Endothelial cell of umbilical vein (primary cell): ENCODE measurements around the gene RBM47.

Experiments used
- CTCF ChIP-seq, 2 donors: IDR thresholded peaks; 1 replicate in 1 of 2; 2 replicates in 1 of 2; pipeline ENCODE4 v1.5.1; 2011; ENCODE audit warnings: low read length in 2 of 2, mild to moderate bottlenecking in 2 of 2, moderate library complexity in 2 of 2, control low read depth in 1 of 2, inconsistent platforms in 1 of 2, low read depth in 1 of 2; ENCODE audit not compliant: insufficient read depth in 1 of 2; ENCODE audit errors: extremely low read depth in 1 of 2
- EZH2 ChIP-seq: IDR thresholded peaks from 2 replicates; pipeline ENCODE4 v1.6.1; 2012; ENCODE audit warnings: borderline replicate concordance, low read depth, mild to moderate bottlenecking, moderate library complexity, low read length, inconsistent platforms; ENCODE audit not compliant: severe bottlenecking
- GATA2 ChIP-seq: IDR thresholded peaks from 2 replicates; pipeline ENCODE4 v1.7.0; 2011; ENCODE audit warnings: low read depth, mild to moderate bottlenecking, moderate library complexity, mixed read lengths, low read length; ENCODE audit not compliant: insufficient read length, insufficient read depth
- JUN ChIP-seq: IDR thresholded peaks from 2 replicates; pipeline ENCODE4 v1.6.1; 2011; ENCODE audit warnings: borderline replicate concordance, low read depth; ENCODE audit not compliant: insufficient read length, insufficient read depth
- MAX ChIP-seq: IDR thresholded peaks from 2 replicates; pipeline ENCODE4 v1.6.1; 2011; ENCODE audit not compliant: insufficient read depth, insufficient read length
- MYC ChIP-seq: IDR thresholded peaks from one replicate; pipeline ENCODE4 v1.6.1; 2011; ENCODE audit warnings: mild to moderate bottlenecking, low read depth, low read length
- POLR2A ChIP-seq: IDR thresholded peaks from 2 replicates; pipeline ENCODE4 v1.6.1; 2012; ENCODE audit warnings: low read depth, mild to moderate bottlenecking, control low read depth, low read length
- POLR2AphosphoS5 ChIP-seq: IDR thresholded peaks from 2 replicates; pipeline ENCODE4 v1.6.1; 2012; ENCODE audit warnings: low read depth, mild to moderate bottlenecking, control low read depth, low read length, moderate library complexity; ENCODE audit not compliant: insufficient read depth

GRCh38 chr4:40555176-40555900 is 74.3 kb downstream of the RBM47 start:
- no peak for TF ChIP-seq CTCF (IDR thresholded peaks at IDR 0.05; ENCODE audit: extremely low read depth in 1 of 2, insufficient read depth in 1 of 2, low read depth in 1 of 2, low read length in 2 of 2)
- no peak for TF ChIP-seq GATA2
- no peak for TF ChIP-seq EZH2
- TF ChIP-seq POLR2AphosphoS5, result no peak
- no peak for TF ChIP-seq JUN
- no peak for TF ChIP-seq MYC
- TF ChIP-seq POLR2A, result no peak
- TF ChIP-seq MAX, result no peak
